Testis (tissue), 2 donors: ENCODE results near the gene TMIGD3.

Source experiments
- CTCF ChIP-seq, 3 experiments: fragments of 450-650 bp in 2 of 3; fragments of 200-600 bp in 1 of 3; sonication (generic) in 1 of 3; IDR thresholded peaks; one replicate each; pipeline ENCODE4 v1.5.1; 2016 to 2019; ENCODE audit warnings: antibody characterized with exemption in 3 of 3, mild to moderate bottlenecking in 2 of 3, moderate library complexity in 1 of 3
- POLR2A ChIP-seq: fragments of 450-650 bp; IDR thresholded peaks from one replicate; pipeline ENCODE4 v1.6.1; 2017; ENCODE audit warnings: antibody characterized with exemption, mild to moderate bottlenecking, moderate library complexity

GRCh38 chr1:111505641-111506119 lies 2.2 kb upstream of the TMIGD3 start:
- TF ChIP-seq POLR2A: no peak
- TF ChIP-seq CTCF (IDR thresholded peaks at IDR 0.05): no peak
